Naive thymus-derived CD4-positive, alpha-beta T cell (primary cell): Measurements from ENCODE around the gene NUMA1. TPM values are rescaled to one million over a fixed set of nuclear protein-coding genes. Genes with fewer than 3 reads are reported as not detected.

Experiments used
- ATAC-seq: fragments of 150-1000 bp; cut with Tn5 transposase; 2 replicates; pipeline ENCODE4 v1.10.0; 2021; ENCODE audit warnings: mild to moderate bottlenecking, moderate library complexity
- CTCF ChIA-PET: fragments of 350-600 bp; sonication (Branson Sonifier 250); formaldehyde crosslinking; loops from one replicate; lab custom pipeline; 2021; ENCODE audit warnings: antibody characterized with exemption; lab: Charles Lee
- POLR2A ChIA-PET: fragments of 350-600 bp; sonication (Branson Sonifier 250); formaldehyde crosslinking; loops from one replicate; lab custom pipeline; 2021; ENCODE audit warnings: antibody characterized with exemption, inconsistent platforms; lab: Charles Lee
- DNase-seq, 9 donors: peaks; one replicate each; pipeline versions ENCODE4 v3.0.0 to v3.0.0-alpha.2; 2020 to 2022; ENCODE audit warnings: mixed read lengths in 1 of 9
- H3K27ac ChIP-seq: one replicate; pipeline ENCODE4 v1.7.0; 2013; ENCODE audit warnings: mild to moderate bottlenecking, low read depth, low read length, moderate library complexity
- H3K27me3 ChIP-seq, 2 donors: one replicate each; pipeline ENCODE4 v1.7.0; 2013; ENCODE audit warnings: low read length in 2 of 2, mild to moderate bottlenecking in 2 of 2, moderate library complexity in 2 of 2; ENCODE audit not compliant: control insufficient read depth in 2 of 2, insufficient read depth in 2 of 2
- H3K36me3 ChIP-seq, 3 experiments: 1 replicate in 2 of 3; 2 replicates in 1 of 3; pipeline ENCODE4 v1.7.0; 2013; ENCODE audit warnings: low read length in 3 of 3, mild to moderate bottlenecking in 3 of 3, moderate library complexity in 1 of 3; ENCODE audit not compliant: insufficient read depth in 3 of 3, control insufficient read depth in 2 of 3
- H3K4me1 ChIP-seq, 2 donors: one replicate each; pipeline ENCODE4 v1.7.0; 2013; ENCODE audit warnings: low read length in 2 of 2, mild to moderate bottlenecking in 2 of 2, moderate library complexity in 1 of 2; ENCODE audit not compliant: control insufficient read depth in 2 of 2, insufficient read depth in 2 of 2
- H3K4me3 ChIP-seq: 2 replicates; pipeline ENCODE4 v1.7.0; 2013; ENCODE audit warnings: mild to moderate bottlenecking, low read length
- H3K9me3 ChIP-seq, 3 experiments: 1 replicate in 2 of 3; 2 replicates in 1 of 3; pipeline ENCODE4 v1.7.0; 2013; ENCODE audit warnings: low read length in 3 of 3; ENCODE audit not compliant: control insufficient read depth in 2 of 3
- H3K27ac Mint-ChIP-seq, 9 donors: one replicate each; pipeline ENCODE4 v1.8.0; 2020 to 2022; ENCODE audit warnings: mixed read lengths in 9 of 9, mild to moderate bottlenecking in 8 of 9, moderate library complexity in 5 of 9, inconsistent platforms in 2 of 9
- H3K27me3 Mint-ChIP-seq, 5 donors: one replicate each; pipeline ENCODE4 v1.8.0; 2021 to 2022; ENCODE audit warnings: mixed read lengths in 5 of 5, mild to moderate bottlenecking in 1 of 5
- H3K36me3 Mint-ChIP-seq, 5 donors: one replicate each; pipeline ENCODE4 v1.8.0; 2020 to 2022; ENCODE audit warnings: mixed read lengths in 5 of 5, mild to moderate bottlenecking in 3 of 5, inconsistent platforms in 1 of 5
- H3K4me1 Mint-ChIP-seq, 7 donors: one replicate each; pipeline ENCODE4 v1.8.0; 2020 to 2022; ENCODE audit warnings: mixed read lengths in 7 of 7, mild to moderate bottlenecking in 3 of 7, inconsistent platforms in 1 of 7
- H3K4me3 Mint-ChIP-seq, 10 donors: one replicate each; pipeline ENCODE4 v1.8.0; 2020 to 2022; ENCODE audit warnings: mild to moderate bottlenecking in 10 of 10, mixed read lengths in 10 of 10, moderate library complexity in 6 of 10, inconsistent platforms in 2 of 10
- H3K9me3 Mint-ChIP-seq, 11 donors: one replicate each; pipeline ENCODE4 v1.8.0; 2020 to 2022; ENCODE audit warnings: mixed read lengths in 11 of 11, mild to moderate bottlenecking in 4 of 11, inconsistent platforms in 1 of 11, moderate library complexity in 1 of 11
- intact Hi-C, 2 donors: fragments of 100-400 bp; cut with micrococcal nuclease; formaldehyde crosslinking; loops; one replicate each; pipeline ENCODE4 v1.15.1; 2023
- polyA plus RNA-seq, 2 donors: library from polyadenylated mRNA; unstranded; fragments of 300-500 nt; fragmentation: Illumina TruSeq; gene quantifications; one replicate each; pipeline ENCODE4 v1.2.3, GENCODE V29; 2021
- total RNA-seq, 6 experiments: library from RNA in 5 of 6; stranded (reverse) in 5 of 6; gene quantifications; 1 replicate in 5 of 6; 2 replicates in 1 of 6; pipeline ENCODE4 v1.2.3 and lab custom pipeline; 2021 to 2026

Gene NUMA1
- total and polyA plus RNA-seq, 7 experiments from 2014 or later: 27.1 to 453 (median 226) TPM

DNA sequence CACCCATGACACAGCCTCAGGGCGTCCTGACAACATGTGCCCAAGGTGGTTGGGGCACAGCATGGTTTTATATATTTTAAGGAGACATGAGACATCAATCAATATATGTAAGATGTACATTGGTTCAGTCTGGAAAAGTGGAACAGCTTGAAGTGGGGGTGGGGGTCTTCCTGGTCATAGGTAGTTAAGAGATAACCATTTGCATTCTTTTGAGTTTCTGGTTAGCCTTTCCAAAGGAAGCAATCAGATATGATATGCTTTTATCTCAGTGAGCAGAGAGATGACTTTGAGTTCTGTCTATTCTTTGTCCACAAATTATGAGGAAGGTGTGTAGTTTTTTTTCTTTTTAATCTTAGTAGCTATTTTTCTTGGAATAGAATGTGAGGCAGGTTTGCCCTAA, 42.3 kb upstream of the NUMA1 start:
- Mint-ChIP-seq H3K4me1 (peaks cover 0 to 6% (median 0%) of the 10 kb centered on the region in 7 donors), H3K36me3 (peaks cover 0 to 8% (median 0%) of the 10 kb centered on the region in 5 donors), H3K27me3 (peaks cover 9 to 15% (median 13%) of the 10 kb centered on the region in 5 donors), H3K4me3 (no peak overlapping the region), H3K27ac (no peak overlapping the region), H3K9me3 (peaks cover 0 to 20% (median 0%) of the 10 kb centered on the region in 11 donors)
- DNase-seq: no peak
- Histone ChIP-seq H3K4me1 (no peaks in the 10 kb centered on the region), H3K36me3 (no peaks in the 10 kb centered on the region), H3K27ac (no peak overlapping the region), H3K9me3 (no peaks in the 10 kb centered on the region), H3K27me3 (no peaks in the 10 kb centered on the region), H3K4me3 (no peak overlapping the region)
- CTCF ChIA-PET: no interaction called here
- POLR2A ChIA-PET: no interaction called here
- no peak for ATAC-seq
- intact Hi-C loops: no loop called here

DNA sequence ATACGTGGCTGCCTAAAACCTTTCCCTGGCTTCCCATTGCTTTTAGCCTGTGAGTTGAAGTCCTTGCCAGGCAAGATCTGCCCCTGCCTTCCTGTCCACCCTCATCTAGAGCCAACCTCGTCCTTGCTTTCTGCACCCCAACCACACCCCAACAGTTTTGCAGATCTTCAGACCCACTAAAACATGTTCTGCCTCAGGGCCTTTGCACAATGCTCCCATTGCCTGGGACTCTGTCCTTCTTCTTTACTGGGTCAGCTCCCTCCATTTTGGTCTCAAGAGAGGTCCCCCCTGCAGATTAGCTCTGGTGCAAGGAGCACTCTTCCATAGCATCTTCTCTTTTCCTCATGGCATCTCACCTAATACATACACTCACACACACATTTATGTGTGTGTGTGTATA, 40.6 kb upstream of the NUMA1 start:
- Mint-ChIP-seq H3K9me3 (peaks cover 0 to 6% (median 0%) of the 10 kb centered on the region in 11 donors), H3K4me1 (peaks cover 0 to 6% (median 0%) of the 10 kb centered on the region in 7 donors), H3K27ac (no peak overlapping the region), H3K36me3 (peaks cover 0 to 7% (median 0%) of the 10 kb centered on the region in 5 donors), H3K4me3 (no peak overlapping the region), H3K27me3 (peaks cover 9 to 20% (median 15%) of the 10 kb centered on the region in 5 donors)
- no peaks in the 10 kb centered on the region for H3K36me3 ChIP-seq
- H3K27me3 ChIP-seq: no peaks in the 10 kb centered on the region
- POLR2A ChIA-PET: no interaction called here
- no peaks in the 10 kb centered on the region for H3K9me3 ChIP-seq
- no peak for ATAC-seq
- CTCF ChIA-PET: no interaction called here
- no peak overlapping the region for H3K4me3 ChIP-seq
- no peaks in the 10 kb centered on the region for H3K4me1 ChIP-seq
- intact Hi-C loops: no loop called here
- DNase-seq: no peak
- no peak overlapping the region for H3K27ac ChIP-seq

DNA sequence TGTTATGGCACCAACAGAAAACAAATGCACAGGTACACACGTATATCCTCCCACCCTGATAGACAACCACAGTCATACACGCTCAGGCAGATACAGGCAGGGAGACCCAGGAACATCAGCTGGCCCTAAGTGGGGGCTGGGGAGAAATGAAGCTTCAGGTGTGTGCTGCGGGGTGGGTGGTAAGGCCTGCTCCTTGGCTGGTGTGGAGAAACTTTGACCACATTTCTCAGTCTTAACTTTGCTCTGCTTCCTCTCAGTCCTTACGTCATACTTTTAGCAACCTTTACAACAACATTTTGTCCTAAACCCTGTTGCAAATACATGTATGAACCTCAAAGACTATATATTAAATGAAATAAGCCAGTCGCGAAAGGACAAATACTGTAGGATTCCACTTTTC, 38.9 kb upstream of the NUMA1 start:
- CTCF ChIA-PET: interaction anchor here (0.7 kb wide), 1 partner anchor 90 kb away, joined by 4 read pairs; no protein-coding TSS in a partner anchor
- ATAC-seq (no peak), DNase-seq (peak in 1 of 9 donors; percentile 1)
- peaks cover 0 to 3% (median 0%) of the 10 kb centered on the region in 11 donors for H3K9me3 Mint-ChIP-seq
- Histone ChIP-seq H3K4me3 (no peak overlapping the region), H3K27me3 (no peaks in the 10 kb centered on the region), H3K36me3 (no peaks in the 10 kb centered on the region), H3K9me3 (no peaks in the 10 kb centered on the region), H3K27ac (no peak overlapping the region), H3K4me1 (no peaks in the 10 kb centered on the region)
- H3K27me3 Mint-ChIP-seq: peaks cover 9 to 20% (median 10%) of the 10 kb centered on the region in 5 donors
- peaks cover 0 to 4% (median 0%) of the 10 kb centered on the region in 5 donors for H3K36me3 Mint-ChIP-seq
- intact Hi-C loops: loop anchor here in 1 of 2 donors (10.0 kb wide), 2 partner anchors 676 to 1914 kb away; partner anchors contain the start of genes FADD and STARD10
- peaks cover 0 to 5% (median 0%) of the 10 kb centered on the region in 7 donors for H3K4me1 Mint-ChIP-seq
- H3K4me3 Mint-ChIP-seq: no peak overlapping the region
- POLR2A ChIA-PET: no interaction called here
- no peak overlapping the region for H3K27ac Mint-ChIP-seq

DNA sequence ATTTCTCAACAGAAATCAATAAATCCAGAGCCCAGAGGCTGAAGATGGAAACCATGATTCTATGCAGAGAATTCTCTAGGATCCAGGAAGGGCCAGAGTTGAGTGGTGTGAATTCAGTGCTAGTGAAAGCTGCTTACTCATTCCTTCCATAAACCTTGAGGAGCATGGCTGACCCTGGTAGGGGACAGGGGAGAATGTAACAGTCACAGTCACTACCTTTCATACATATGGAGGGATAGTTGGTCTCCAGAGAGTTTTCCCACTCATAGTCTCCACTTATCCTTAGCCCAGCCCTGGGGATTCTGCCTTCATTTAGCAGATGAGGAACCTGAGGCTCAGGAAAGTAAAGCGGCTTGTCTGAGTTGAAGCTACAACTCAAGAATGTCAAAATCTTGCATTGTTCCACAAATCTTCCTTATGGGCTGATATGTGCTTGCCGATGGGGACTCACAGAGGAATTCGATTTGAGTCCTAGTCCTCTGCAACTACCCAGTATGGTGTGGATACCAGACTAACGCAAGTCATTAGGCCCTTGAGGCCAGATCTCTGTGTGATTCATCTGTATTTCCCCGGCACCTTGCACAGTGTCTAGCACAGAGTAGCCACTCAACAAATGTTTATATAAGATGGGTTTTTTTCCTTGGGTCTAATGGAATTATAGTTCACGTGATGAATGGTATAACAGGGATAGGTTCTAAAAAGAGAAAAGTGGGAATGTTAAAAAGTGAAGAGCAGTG, 35.8 kb upstream of the NUMA1 start:
- Histone ChIP-seq H3K4me1 (peaks cover 12 to 14% of the 10 kb centered on the region in 2 donors), H3K4me3 (no peak overlapping the region), H3K27me3 (no peaks in the 10 kb centered on the region), H3K27ac (no peak overlapping the region), H3K36me3 (no peaks in the 10 kb centered on the region), H3K9me3 (no peaks in the 10 kb centered on the region)
- DNase-seq (peak in 1 of 9 donors; percentile 2), ATAC-seq (no peak)
- ChIA-PET CTCF (interaction anchor here (0.7 kb wide), 1 partner anchor 55 kb away, joined by 3 read pairs; no protein-coding TSS in a partner anchor), POLR2A (interaction anchor here (0.6 kb wide), 1 partner anchor 170 kb away, joined by 4 read pairs; no protein-coding TSS in a partner anchor)
- H3K9me3 Mint-ChIP-seq: peaks cover 0 to 3% (median 0%) of the 10 kb centered on the region in 11 donors
- H3K36me3 Mint-ChIP-seq: peaks cover 0 to 4% (median 0%) of the 10 kb centered on the region in 5 donors
- intact Hi-C loops: loop anchor here in 1 of 2 donors (10.0 kb wide), 2 partner anchors 679 to 1911 kb away; partner anchors contain the start of genes FADD and STARD10
- H3K27me3 Mint-ChIP-seq: peaks cover 4 to 20% (median 9%) of the 10 kb centered on the region in 5 donors
- H3K4me3 Mint-ChIP-seq: no peak overlapping the region
- no peak overlapping the region for H3K27ac Mint-ChIP-seq
- H3K4me1 Mint-ChIP-seq: peaks cover 10 to 23% (median 20%) of the 10 kb centered on the region in 7 donors

DNA sequence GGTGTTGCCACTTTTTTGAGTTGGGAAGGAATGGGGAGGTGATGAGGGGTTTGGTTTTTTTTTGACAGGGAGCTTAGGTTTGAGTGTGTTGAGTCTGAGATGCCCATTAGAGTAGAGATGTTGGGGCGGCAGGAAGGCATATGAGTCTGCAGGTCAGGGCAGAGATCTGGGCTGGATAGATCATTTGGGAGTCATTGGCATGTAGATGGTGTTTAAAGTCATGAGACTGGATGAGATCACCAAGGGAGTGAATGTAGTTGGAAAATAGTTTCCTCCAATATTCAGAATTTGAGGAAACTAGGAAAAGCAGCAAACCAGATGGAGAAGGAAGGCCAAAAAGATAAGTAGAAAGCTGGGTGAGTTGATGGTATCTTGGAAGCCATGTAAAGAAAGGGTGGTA, 34.2 kb upstream of the NUMA1 start:
- Histone ChIP-seq H3K27me3 (no peaks in the 10 kb centered on the region), H3K4me3 (no peak overlapping the region), H3K36me3 (peaks cover 0 to 7% (median 4%) of the 10 kb centered on the region in 3 experiments), H3K4me1 (peaks cover 12 to 14% of the 10 kb centered on the region in 2 donors), H3K27ac (no peak overlapping the region), H3K9me3 (no peaks in the 10 kb centered on the region)
- ChIA-PET CTCF (no interaction called here), POLR2A (no interaction called here)
- peak overlapping the region in 7 of 9 donors; percentile 2 to 98 (median 80) for H3K27ac Mint-ChIP-seq
- H3K27me3 Mint-ChIP-seq: peaks cover 0 to 12% (median 5%) of the 10 kb centered on the region in 5 donors
- H3K4me1 Mint-ChIP-seq: peaks cover 13 to 29% (median 25%) of the 10 kb centered on the region in 7 donors
- H3K9me3 Mint-ChIP-seq: peaks cover 0 to 3% (median 0%) of the 10 kb centered on the region in 11 donors
- H3K36me3 Mint-ChIP-seq: peaks cover 4 to 10% (median 6%) of the 10 kb centered on the region in 5 donors
- H3K4me3 Mint-ChIP-seq: no peak overlapping the region
- peak in 1 of 9 donors; percentile 1 for DNase-seq
- intact Hi-C loops: loop anchor here in 1 of 2 donors (10.0 kb wide), 2 partner anchors 680 to 1910 kb away; partner anchors contain the start of genes FADD and STARD10
- ATAC-seq: no peak

DNA sequence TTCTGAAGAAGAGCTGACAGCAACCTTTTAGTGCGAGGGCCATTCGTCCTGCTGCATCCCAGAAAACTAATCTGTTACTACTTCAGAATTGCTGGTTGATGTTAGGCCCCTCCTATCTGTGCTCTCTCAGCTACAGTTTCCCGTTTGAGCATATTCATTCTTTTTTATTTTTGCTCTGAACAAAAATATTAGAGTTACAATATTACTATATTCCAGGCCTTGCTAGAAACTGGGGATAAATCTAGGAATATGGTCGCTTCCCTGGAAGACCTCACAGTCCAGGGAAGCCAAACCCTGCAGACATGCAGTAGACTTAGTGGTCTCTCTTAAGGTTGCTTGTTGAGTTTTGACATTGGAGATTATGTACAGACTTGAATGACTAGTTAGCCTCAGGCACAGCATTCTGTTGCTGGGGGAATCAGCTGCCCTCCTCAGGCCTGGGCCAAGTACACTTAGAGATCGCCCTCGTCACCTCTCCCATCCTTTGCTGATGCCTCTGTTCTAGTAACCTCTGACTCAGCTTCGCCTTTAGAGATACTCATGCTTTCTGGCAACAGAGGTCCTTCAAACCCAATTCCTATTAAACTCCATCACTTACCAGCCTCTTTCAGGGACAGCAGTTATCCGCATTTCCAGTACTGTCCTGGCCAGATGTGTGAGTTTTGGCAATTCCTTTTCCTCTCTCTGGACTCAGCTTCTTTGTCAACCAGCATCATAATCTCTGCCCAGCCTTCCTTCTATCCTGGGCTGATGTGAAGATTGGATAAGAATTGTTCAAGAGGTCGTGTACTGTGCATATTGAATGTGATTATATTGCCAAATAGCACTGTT, 32.9 kb upstream of the NUMA1 start:
- Mint-ChIP-seq H3K4me1 (peaks cover 12 to 29% (median 25%) of the 10 kb centered on the region in 7 donors), H3K27me3 (peaks cover 0 to 8% (median 0%) of the 10 kb centered on the region in 5 donors), H3K9me3 (peaks cover 0 to 3% (median 0%) of the 10 kb centered on the region in 11 donors), H3K27ac (peak overlapping the region; percentile 97 to 100 (median 98)), H3K4me3 (peak overlapping the region; percentile 73 to 100 (median 96)), H3K36me3 (peaks cover 4 to 10% (median 6%) of the 10 kb centered on the region in 5 donors)
- no peaks in the 10 kb centered on the region for H3K9me3 ChIP-seq
- ChIA-PET CTCF (interaction anchor here (0.9 to 2.2 kb wide), 3 partner anchors 23 to 110 kb away, joined by 4 read pairs; no protein-coding TSS in a partner anchor), POLR2A (interaction anchor here (0.7 to 3.5 kb wide), 18 partner anchors 11 to 1666 kb away, joined by 3 to 69 read pairs (median 6); partner anchors contain the start of genes CLPB, LAMTOR1, RNF121 and XNDC1N)
- H3K27me3 ChIP-seq: no peaks in the 10 kb centered on the region
- H3K36me3 ChIP-seq: peaks cover 0 to 18% (median 4%) of the 10 kb centered on the region in 3 experiments
- intact Hi-C loops: loop anchor here (1.0 to 10.0 kb wide), 11 partner anchors 10 to 1908 kb away; partner anchors contain the start of genes CLPB (in 2 of the 2), LAMTOR1 (in 2 of the 2), LRRC51 (in 2 of the 2) and NUMA1 (in 2 of the 2)
- ATAC-seq: no peak
- DNase-seq: no peak
- H3K27ac ChIP-seq: peak overlapping the region; percentile 92
- H3K4me3 ChIP-seq: peak overlapping the region; percentile 85
- H3K4me1 ChIP-seq: peaks cover 12 to 14% of the 10 kb centered on the region in 2 donors
